Adipocyte (in vitro differentiated cells): Measurements from ENCODE around the gene FAM24B.

Experiments used
- DNase-seq: peaks from one replicate; pipeline ENCODE4 v3.0.0-alpha.2; 2015; ENCODE audit warnings: low read depth
- H3K27me3 ChIP-seq: replicated peaks from 2 replicates; pipeline ENCODE4 v1.7.0; 2013; ENCODE audit warnings: mild to moderate bottlenecking, low read length, moderate library complexity; ENCODE audit not compliant: control insufficient read depth, insufficient read depth
- H3K36me3 ChIP-seq: 2 replicates; pipeline ENCODE4 v1.7.0; 2013; ENCODE audit warnings: low read length, mild to moderate bottlenecking, moderate library complexity; ENCODE audit not compliant: control insufficient read depth, insufficient read depth, severe bottlenecking
- H3K4me1 ChIP-seq: 2 replicates; pipeline ENCODE4 v1.7.0; 2013; ENCODE audit warnings: mild to moderate bottlenecking, low read length, moderate library complexity; ENCODE audit not compliant: control insufficient read depth, insufficient read depth
- H3K4me3 ChIP-seq: 2 replicates; pipeline ENCODE4 v1.7.0; 2013; ENCODE audit warnings: mild to moderate bottlenecking, low read length, moderate library complexity
- H3K9ac ChIP-seq: 2 replicates; pipeline ENCODE4 v1.7.0; 2013; ENCODE audit warnings: mild to moderate bottlenecking, low read length, moderate library complexity
- H3K9me3 ChIP-seq: 2 replicates; pipeline ENCODE4 v1.7.0; 2013; ENCODE audit warnings: mild to moderate bottlenecking, low read length, moderate library complexity; ENCODE audit not compliant: control insufficient read depth

FAM24B gene

DNA sequence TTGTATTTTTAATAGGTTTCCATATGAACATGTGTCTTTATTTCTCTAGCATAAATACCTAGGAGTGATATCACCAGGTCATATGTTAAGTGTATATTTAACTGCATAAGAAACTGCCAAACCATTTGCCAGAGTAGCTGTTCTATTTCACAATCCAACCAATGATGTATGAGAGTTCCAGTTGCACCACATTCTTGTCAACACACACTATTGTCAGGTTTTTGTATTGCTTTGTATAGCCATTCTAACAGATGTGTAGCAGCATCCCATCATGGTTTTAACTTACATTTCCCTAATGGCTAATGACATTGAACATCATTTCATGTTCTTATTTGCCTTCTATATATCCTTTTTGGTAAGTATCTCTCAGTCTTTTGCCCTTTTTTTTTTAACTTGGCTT, 37.8 kb downstream of the FAM24B start:
- H3K36me3 ChIP-seq, result peaks cover 13% of the 10 kb centered on the region
- H3K9ac ChIP-seq, result no peak overlapping the region
- no peak overlapping the region for H3K4me3 ChIP-seq
- no peaks in the 10 kb centered on the region for H3K9me3 ChIP-seq
- H3K27me3 ChIP-seq, result no peaks in the 10 kb centered on the region
- no peak for DNase-seq
- no peaks in the 10 kb centered on the region for H3K4me1 ChIP-seq

DNA sequence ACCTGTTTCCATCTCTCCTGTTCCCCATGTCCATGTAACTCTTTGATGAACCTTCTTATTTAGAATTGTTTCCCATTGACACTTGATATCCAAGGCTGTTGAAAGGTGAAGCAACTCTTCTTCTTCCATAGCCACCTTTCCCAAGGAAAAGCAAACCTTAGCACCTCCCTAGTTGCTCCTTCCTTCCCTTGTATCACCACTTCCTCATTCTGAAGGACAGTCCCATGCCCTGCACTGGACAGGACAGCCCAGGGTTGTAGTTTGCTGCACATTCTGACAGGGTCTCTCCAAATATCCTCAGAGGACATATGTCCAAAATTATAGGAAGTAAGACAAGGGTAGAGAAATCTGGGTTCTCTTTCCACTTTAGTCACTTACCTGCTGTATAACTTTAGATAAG, 39.9 kb downstream of the FAM24B start:
- Histone ChIP-seq H3K36me3 (peaks cover 18% of the 10 kb centered on the region), H3K9me3 (no peaks in the 10 kb centered on the region), H3K9ac (no peak overlapping the region), H3K27me3 (no peaks in the 10 kb centered on the region), H3K4me1 (no peaks in the 10 kb centered on the region), H3K4me3 (no peak overlapping the region)
- DNase-seq, result no peak

DNA sequence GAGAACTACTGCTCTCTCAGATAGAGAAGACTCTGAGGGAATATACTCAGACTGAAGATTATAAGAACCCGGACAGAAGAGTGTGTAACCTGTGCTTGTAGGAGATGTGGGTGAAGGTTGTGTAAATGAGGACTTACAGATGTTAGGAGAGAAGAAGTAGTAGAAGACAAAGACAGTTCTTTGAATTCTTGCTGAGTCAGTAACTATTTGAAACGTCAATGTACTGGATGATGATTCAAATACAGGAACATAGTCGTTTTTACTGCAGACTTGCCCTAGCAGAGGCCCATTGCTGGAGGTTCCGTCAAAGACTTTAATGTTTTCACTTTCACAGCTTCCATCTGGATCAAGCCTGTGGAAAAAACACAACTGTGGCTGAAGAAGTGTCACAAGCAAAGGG, 40.5 kb downstream of the FAM24B start:
- Histone ChIP-seq H3K36me3 (peaks cover 21% of the 10 kb centered on the region), H3K27me3 (no peaks in the 10 kb centered on the region), H3K4me3 (no peak overlapping the region), H3K9me3 (no peaks in the 10 kb centered on the region), H3K9ac (no peak overlapping the region), H3K4me1 (no peaks in the 10 kb centered on the region)
- no peak for DNase-seq

DNA sequence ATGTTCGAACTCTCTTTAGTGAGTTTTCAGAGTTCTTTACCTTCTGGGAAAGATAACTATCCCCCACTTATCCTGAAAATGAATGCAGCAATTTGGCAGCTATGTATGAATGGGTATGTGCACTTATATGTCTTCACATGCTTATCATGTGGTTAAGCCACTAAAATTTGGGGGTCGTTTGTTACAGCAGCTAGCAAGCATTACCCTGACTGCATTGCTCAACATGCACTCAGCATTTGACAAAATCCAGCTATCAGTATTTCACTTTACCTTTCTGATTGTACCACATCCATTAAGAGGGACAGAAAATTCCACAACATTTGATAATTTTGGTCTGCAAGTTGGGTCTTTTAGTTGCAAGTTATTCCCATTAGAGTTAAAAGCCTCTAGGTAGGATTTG, 43.5 kb downstream of the FAM24B start:
- Histone ChIP-seq H3K9ac (no peak overlapping the region), H3K27me3 (no peaks in the 10 kb centered on the region), H3K4me1 (no peaks in the 10 kb centered on the region), H3K36me3 (peaks cover 25% of the 10 kb centered on the region), H3K9me3 (no peaks in the 10 kb centered on the region), H3K4me3 (no peak overlapping the region)
- DNase-seq, result no peak

DNA sequence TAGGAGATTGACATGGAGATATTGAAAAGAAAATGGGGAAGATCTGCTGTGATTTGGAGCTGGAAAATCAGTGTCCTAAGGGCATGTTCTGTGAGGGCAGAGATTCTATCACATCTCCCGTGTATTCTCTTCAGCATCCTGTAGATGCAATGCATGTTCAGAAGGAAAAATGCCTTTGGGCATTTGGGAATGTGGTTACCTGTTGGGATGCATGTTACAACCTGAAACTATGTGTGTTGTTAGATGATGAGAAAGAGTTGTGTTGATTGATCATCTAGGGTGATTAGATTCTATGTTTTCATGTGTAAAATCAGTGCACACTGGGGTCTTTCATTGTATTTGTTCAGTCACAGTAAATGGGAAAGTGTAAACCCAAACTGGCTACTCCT, 48.4 kb downstream of the FAM24B start:
- Histone ChIP-seq H3K4me1 (no peaks in the 10 kb centered on the region), H3K36me3 (peaks cover 10% of the 10 kb centered on the region), H3K9me3 (no peaks in the 10 kb centered on the region), H3K9ac (no peak overlapping the region), H3K27me3 (peaks cover 6% of the 10 kb centered on the region), H3K4me3 (no peak overlapping the region)
- DNase-seq, result no peak

DNA sequence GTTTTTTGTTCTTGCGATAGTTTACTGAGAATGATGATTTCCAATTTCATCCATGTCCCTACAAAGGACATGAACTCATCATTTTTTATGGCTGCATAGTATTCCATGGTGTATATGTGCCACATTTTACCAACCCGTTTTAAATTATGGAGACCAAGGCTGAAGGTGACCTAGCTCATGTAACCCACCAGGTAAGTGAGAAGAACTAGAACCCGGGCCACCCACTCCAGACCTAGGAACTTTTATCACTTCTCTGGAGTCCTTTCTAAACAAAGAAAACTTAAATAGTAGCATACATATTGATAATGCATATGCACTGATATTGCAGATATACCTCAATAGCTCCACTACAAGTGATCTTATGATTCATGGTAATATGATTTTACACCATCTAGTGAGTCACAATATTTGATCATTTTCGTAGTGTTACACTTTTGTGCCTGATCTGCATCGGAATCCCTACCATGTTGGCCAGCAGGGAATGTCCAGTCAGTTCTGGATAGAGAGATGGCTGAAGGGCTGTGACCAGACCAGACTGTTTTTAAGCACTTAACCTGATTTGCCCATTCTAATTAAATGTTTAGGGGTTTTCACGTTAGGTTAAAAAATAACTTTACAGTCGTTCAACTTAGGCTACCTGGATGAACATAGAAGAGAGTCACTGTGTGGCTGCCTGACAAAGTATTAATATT, 49.0 kb downstream of the FAM24B start:
- Histone ChIP-seq H3K9me3 (no peaks in the 10 kb centered on the region), H3K9ac (no peak overlapping the region), H3K4me3 (no peak overlapping the region), H3K27me3 (peaks cover 6% of the 10 kb centered on the region), H3K36me3 (peaks cover 7% of the 10 kb centered on the region), H3K4me1 (no peaks in the 10 kb centered on the region)
- no peak for DNase-seq

DNA sequence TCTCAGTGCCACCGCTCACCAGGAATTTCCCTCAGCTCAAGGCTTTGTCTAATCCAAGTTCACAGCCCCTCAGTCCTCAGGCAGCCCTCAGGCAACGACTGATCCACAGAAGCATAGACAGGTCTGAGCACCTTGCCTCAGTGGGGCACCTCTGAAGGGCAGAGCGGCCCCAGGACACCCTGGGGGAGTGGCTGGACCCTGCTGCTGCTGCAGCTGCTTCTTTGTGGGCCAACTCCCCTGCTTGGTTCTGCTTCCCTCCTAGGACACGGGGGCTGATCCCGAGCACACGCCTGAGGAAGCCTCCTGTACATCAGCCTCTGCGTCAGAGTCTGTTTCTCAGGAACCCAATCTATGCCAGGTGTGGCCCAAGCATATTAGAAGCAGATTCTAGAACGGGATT, 49.9 kb downstream of the FAM24B start:
- Histone ChIP-seq H3K9ac (no peak overlapping the region), H3K9me3 (peaks cover 3% of the 10 kb centered on the region), H3K27me3 (peaks cover 6% of the 10 kb centered on the region), H3K36me3 (peaks cover 7% of the 10 kb centered on the region), H3K4me3 (no peak overlapping the region), H3K4me1 (no peaks in the 10 kb centered on the region)
- no peak for DNase-seq

DNA sequence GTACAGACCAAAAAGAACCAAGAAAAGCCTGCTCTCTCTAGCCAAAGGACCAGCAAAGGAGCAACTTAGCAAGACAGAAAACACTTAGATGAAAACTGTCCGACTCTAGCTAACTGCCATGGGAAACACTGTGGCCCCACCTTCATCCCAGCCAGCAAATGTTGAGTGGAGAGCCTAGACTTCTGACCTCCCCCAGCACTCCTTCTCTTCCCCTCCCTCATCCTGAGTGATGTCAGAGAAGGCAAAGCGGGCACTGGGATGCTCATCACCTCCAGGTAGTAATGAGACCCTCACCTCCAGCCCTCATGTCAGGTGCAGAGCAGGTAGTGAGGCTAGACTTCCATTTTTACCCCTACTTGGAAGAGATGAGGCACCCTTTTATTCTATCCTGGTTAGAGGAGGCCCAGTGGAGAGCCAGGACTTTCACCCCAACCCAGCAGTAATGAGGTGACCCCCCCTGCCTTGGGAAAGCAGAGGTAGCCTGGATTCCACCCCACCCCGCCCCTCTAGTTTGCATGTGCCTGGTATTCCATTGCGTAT, 50.6 kb downstream of the FAM24B start:
- Histone ChIP-seq H3K36me3 (peaks cover 4% of the 10 kb centered on the region), H3K4me3 (no peak overlapping the region), H3K27me3 (peaks cover 6% of the 10 kb centered on the region), H3K4me1 (no peaks in the 10 kb centered on the region), H3K9ac (no peak overlapping the region), H3K9me3 (peaks cover 6% of the 10 kb centered on the region)
- DNase-seq, result no peak

DNA sequence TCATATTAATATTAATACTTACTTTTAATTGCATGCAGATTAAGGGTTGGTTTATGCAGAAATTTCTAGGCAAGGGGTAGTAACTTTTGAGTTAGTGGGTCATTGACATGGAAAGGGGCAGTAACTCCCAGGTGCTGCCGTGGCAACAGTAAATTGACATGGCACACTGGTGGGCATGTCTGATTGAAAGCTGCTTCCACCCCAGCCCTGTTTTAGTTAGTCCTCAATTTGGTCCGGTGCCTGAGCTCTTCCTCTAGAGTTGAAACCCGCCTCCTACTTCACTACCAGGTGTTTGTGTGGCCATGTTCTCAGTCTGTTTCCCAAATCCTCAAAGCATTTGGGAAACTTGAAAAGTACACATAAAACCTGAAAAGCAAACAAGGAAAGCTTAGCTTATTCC, 52.1 kb downstream of the FAM24B start:
- H3K9me3 ChIP-seq, result peaks cover 6% of the 10 kb centered on the region
- no peak for DNase-seq
- H3K36me3 ChIP-seq, result peaks cover 3% of the 10 kb centered on the region
- peaks cover 6% of the 10 kb centered on the region for H3K27me3 ChIP-seq
- H3K4me3 ChIP-seq, result no peak overlapping the region
- no peaks in the 10 kb centered on the region for H3K4me1 ChIP-seq
- no peak overlapping the region for H3K9ac ChIP-seq

DNA sequence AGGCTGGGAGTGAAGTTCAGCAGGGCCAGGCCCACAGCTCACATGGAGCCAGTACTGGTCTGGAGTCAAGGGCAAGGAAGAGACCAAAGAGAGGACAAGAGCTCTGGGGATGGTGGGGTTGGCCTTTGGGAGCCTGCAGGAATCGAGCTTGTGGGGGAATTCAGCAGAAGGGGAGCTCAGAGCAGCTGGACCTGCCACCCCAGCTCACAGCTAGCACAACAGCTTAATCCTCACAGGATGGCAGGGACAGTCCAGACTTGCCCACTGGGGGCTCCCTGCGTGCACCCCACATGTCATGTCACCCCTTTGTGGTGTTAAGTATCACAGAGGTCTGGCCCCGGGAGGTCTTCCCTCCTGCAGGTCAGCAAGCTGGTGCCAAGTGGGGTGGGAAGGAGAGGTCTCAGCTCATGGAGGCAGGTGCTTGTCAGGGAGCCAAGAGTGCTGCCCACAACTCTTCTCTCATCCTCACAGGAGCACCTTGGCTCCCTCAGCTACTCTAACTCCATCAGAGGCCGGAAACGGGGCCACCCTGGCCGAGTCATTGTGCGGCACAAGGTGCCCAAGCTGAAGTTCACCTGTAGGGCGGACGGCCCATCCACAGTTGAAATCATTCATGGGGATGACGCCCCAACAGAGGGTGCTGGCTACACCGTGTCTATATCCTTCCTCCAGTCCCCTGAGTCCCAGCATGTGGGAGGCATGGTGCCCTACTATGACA, 56.2 kb downstream of the FAM24B start:
- Histone ChIP-seq H3K36me3 (no peaks in the 10 kb centered on the region), H3K27me3 (peaks cover 27% of the 10 kb centered on the region), H3K9ac (no peak overlapping the region), H3K9me3 (peaks cover 9% of the 10 kb centered on the region), H3K4me1 (no peaks in the 10 kb centered on the region), H3K4me3 (no peak overlapping the region)
- DNase-seq, result no peak

DNA sequence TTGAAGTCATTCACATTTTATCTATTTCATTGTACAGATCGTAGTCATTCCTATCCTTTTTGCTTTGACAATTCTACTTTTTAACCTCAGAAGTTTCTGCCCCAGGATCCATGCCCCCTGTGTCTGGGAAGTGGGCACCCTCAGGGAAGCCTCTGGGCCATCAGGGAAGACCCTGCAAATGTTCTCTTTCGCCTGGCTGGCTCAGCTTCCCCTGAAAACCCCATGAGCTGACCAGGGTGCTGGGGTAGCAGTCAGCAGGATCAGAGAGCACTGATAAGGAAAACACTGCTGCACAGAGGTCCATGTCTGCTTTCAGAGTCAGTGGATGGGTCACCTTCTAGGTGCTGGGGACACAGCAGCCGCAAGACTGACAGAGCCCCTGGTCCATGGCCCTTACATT, 57.6 kb downstream of the FAM24B start:
- Histone ChIP-seq H3K36me3 (no peaks in the 10 kb centered on the region), H3K4me1 (no peaks in the 10 kb centered on the region), H3K4me3 (no peak overlapping the region), H3K9ac (no peak overlapping the region), H3K9me3 (peaks cover 9% of the 10 kb centered on the region), H3K27me3 (peaks cover 33% of the 10 kb centered on the region)
- no peak for DNase-seq
